Subcutaneous adipose tissue (tissue), 4 donors: ENCODE data around the gene NCS1. TPM values are rescaled to one million over a fixed set of nuclear protein-coding genes. Genes with fewer than 3 reads are reported as not detected.

ENCODE experiments used
- CTCF ChIP-seq: fragments of 450-650 bp; IDR thresholded peaks from one replicate; pipeline ENCODE4 v1.5.1; 2016; ENCODE audit warnings: low read depth, mild to moderate bottlenecking, control low read depth, antibody characterized with exemption, moderate library complexity
- total RNA-seq, 4 donors: library from RNA; depleted of rRNA; stranded (reverse); fragments of >200 nt; gene quantifications; one replicate each; pipeline ENCODE4 v1.1.0, GENCODE V29; 2016

NCS1 gene
- total RNA-seq, 4 donors from 2014 or later: 0.19 to 4.4 (median 1.8) TPM

DNA sequence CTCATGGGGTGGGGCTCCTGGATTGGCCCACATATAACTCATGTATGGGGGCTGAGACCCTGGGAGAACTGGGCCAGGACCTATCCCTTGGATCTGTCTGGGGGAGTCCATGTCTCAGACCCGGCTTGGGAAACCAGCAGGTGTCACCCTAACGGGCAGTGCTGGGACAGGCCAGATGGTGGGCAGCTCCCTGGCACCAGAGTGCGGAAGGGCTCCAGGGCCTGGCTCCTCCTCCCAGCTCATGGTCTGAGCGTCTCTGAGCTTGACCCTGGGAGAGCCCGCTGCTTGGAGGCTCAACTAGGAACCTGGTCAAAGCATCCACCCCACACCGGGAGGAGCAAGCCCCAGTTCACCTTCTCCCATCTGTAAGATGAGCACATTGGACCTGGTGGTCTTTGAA, 15.5 kb upstream of the NCS1 start:
- no peak for TF ChIP-seq CTCF

DNA sequence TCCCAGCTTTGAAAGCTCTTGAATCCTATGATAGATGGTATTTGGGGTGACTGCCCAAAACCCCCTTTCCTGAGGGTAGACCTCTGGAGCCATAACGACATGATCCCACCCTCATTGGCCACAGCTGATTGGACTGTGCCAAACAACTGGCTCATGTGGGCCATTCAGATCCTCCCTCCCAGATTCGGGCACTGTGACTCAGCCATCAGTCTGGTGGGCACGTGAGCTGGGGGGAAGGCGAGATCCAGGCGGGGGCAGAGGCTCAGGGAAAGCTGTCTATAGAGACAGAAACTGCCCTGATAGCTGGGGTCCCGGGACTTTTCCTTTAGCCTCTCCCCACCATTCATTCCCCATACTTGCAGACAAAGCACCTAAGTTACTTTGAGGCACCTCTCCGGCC, 15.1 kb upstream of the NCS1 start:
- no peak for TF ChIP-seq CTCF

- TF ChIP-seq CTCF: no peak
Observed at GRCh38 chr9:130158001-130158400, 14.2 kb upstream of the NCS1 start.

DNA sequence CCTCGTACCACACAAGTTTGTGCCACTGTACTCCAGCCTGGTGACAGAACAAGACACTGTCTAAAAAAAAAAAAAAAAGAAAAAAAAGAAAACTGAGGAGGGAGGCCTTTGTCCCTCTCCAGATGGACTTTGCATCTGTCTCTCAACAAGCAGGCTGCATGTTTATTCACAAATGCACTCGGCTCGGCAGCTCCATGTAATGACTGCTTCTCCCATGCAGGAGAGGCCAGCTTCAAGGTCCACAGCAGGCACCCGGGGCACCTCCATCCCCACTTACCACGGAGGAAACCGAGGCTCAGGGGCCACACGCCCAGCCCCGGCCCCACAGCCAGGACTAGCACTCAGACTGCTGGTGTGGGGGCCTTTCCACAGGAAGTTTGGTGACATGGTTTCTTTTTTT, 13.1 kb upstream of the NCS1 start:
- no peak for TF ChIP-seq CTCF

- TF ChIP-seq CTCF: no peak
Observed at GRCh38 chr9:130159915-130160670, 12.1 kb upstream of the NCS1 start.

DNA sequence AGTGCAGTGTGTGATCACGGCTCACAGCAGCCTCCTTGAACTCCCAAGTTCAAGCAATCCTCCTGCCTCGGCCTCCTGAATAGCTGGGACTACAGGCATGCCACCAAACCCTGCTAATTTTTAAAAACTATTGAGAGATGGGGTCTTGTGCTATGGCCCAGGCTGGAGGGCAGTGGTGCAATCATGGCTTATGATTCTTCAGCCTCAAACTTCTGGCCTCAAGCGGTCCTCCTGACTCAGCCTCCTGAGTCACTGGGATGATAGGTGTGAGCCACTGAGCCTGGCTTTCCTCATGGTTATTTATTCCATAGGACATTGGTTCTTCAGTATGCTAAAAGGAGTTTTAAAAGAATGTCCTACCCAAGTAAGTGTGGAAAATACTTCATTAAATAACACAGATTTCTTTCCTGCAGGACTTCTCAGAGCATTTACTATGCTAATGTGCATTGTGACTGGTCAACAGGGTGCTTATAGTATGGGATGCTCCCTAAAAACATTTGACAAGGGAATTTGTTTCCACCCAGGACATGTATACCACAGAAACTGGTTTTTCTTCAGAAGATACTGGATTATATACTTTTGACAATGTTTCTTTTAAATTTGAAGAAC, 11.2 kb upstream of the NCS1 start:
- no peak for TF ChIP-seq CTCF

GRCh38 chr9:130165579-130165978, 6.6 kb upstream of the NCS1 start:
- no peak for TF ChIP-seq CTCF
